HuH-7.5 (cell line): ENCODE measurements around the gene CCDC13.

Experiments used
- DNase-seq: peaks from one replicate; pipeline ENCODE4 v3.0.0; 2011; ENCODE audit warnings: low spot score

The CCDC13 gene

DNA sequence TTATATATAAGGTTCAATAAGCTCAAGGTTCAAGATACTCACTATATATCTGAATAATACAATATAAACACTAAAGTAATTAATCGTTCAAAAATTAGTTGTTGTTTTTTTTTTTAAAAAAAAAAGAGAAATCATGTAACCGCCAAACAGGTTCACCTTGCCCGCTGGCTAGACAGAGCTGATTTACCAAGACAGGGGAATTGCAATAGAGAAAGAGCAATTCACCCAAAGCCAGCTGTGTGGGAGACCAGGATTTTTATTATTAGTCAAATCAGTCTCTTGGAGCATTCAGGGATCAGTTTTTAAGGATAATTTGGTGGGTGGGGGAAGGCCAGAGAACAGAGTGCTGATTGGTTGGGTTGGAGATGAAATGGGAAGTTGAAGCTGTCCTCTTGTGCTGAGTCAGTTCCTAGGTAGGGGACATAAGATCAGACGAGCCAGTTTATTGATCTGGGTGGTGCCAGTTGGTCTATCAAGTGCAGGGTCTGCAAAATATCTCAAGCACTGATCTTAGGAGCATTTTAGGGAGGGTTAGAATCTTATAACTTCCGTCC is 23.4 kb upstream of the CCDC13 start:
- DNase-seq = no peak

DNA sequence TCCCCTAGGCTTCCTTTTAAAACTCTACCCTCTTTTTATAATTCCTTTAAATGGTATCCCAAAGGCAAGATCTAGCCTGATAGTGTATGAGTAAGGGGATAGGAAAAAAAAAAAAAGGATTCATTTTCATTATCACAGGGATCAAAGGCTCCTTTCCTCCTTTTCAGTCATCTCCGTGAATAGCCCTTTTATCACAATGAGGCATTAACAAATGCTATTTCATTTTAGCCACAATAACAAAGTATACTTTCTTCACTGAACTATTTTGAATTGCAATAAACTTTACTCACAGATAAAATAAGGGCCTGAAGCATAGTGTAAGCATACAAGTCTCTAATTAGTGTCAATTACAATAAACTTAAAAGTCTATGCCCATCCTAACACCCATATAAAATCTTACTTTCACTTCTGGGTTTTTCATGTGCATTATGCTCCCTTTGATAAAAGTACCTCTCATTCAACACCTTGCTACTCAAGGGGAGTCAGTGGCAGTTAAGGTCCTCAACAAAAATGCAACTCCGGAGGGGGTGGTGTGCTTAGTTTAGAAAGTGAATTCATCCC is 22.6 kb upstream of the CCDC13 start:
- DNase-seq = no peak

GRCh38 chr3:42790714-42791229 is 17.7 kb upstream of the CCDC13 start:
- no peak for DNase-seq

DNA sequence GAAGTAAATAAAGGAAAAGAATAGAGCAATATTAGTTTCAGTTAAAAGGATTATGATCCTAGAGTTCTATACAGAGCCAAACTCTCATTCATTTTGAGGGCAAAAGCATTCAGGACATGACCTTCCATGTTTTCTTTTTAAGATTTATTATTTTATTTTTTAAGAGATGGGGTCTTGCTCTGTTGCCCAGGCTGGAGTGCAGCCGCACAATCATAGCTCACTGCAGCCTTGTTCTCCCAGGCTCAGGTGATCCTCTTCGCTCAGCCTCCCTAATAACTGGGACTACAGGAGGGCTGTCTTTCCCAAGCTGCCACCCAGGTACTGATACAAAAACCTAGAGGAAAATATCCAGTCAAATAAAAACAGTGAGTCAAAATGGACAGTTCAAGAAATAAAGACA is 13.6 kb upstream of the CCDC13 start:
- no peak for DNase-seq

DNA sequence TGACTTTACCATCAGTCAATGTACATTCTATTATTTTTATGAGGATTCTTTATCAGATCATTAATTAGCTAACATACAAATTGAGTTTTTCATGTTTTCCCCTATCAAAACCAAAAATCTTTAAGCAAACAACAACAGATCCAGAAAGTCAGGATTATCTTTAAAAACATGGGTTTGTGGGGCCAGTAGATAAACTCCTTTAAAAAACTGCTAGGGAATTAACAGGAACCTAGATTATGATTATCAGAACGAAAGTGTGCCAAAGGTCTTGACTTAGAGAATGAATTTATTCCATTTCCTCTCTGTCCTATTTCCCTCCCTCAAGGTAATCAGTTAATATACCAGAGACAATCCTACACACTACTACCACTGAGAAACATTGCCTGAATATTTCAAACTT is 13.2 kb upstream of the CCDC13 start:
- DNase-seq = no peak

DNA sequence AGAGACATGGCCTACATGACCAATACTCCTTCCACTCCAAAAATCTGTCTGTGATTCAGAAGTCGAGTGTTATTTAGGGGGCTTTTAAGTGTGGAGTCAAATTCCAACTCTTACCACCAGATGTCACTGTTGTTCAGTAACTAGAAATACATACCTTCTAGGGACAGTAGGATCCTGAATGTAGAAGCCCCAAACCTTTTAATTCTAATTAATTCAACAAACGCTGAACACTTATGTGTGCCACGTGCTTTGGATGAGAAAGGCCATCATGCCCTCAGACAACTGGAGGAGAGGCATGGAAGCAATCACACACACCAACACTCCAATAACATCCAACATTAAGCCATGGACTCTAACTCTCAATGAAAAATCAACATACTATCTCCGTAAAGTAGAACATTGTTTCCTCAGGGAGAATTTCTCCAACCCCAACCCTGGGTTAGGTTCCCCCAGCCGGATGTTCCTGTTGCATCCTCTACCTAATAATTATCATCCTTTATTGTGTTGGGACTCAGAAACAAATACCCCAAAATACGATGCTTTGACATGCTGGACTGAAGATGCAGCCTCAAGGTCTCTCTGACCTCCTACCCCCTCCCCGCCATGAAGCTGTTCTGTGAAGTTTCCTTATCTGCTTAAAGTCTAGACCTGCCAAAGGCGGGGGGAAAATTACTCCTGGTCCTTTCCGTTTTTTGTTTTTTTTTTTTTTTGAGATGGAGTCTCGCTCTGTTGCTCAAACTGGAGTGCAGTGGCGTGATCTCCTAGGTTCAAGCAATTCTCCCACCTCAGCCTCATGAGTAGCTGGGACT is 8.0 kb upstream of the CCDC13 start:
- peak; percentile 70 for DNase-seq

GRCh38 chr3:42780398-42780797 is 7.3 kb upstream of the CCDC13 start:
- no peak for DNase-seq

DNA sequence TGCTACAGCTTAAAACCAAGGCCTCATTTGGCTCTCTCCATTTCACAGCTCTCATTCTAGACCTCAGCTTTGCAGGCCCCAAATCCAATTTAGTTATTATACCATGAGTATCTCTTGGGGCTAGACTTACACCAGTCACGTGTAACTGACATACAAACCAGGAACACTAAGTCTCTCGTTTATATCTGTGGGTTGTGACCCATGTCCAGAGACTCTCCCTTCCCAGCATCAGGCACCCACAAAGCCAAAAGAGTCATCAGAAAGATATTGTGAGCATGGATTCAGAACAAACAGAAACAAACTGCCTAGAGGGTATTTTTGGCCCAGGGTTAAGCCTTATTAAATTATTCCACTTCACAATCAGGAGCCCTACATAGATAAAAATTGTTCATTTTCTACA is 5.6 kb upstream of the CCDC13 start:
- no peak for DNase-seq

DNA sequence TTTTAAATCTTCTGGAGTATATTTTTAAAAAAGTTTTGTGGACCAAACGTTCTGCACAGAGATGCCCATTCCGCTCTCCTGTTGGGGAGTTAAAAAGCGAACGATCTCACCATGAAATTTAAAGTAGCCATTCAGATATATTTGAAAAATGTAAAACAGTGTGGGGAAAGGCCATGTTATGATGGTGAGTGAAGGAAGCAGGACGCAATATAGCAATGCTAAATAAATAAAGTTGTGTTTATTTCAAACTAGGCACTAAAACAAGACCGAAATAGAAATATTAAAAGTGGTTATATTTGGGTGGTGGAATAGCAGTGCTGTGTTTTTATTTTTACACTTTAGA is 327 bp upstream of the CCDC13 start:
- no peak for DNase-seq

- DNase-seq = no peak
Measured at GRCh38 chr3:42771271-42771670, 1.8 kb downstream of the CCDC13 start.

GRCh38 chr3:42769477-42770131 is 3.4 kb downstream of the CCDC13 start:
- no peak for DNase-seq

- no peak for DNase-seq
Measured at GRCh38 chr3:42764561-42765295, 8.3 kb downstream of the CCDC13 start.

DNA sequence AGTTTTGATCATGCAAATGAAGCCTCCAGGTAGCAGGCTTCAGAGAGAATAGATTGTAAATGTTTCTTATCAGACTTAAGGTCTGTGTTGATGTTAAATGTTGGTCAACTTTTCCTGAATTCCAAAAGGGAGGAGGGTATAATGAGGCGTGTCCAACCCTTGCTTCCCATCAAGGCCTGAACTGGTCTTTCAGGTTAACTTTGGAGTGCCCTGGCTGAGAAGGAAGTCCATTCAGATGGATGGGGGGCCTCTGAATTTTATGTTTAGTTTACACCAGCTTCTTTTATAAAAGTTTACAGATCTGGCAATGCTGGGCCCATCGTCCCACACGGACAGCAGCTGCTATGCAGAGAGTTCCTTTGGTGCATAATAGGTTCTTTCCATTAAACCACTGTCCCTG is 8.9 kb downstream of the CCDC13 start:
- no peak for DNase-seq

DNA sequence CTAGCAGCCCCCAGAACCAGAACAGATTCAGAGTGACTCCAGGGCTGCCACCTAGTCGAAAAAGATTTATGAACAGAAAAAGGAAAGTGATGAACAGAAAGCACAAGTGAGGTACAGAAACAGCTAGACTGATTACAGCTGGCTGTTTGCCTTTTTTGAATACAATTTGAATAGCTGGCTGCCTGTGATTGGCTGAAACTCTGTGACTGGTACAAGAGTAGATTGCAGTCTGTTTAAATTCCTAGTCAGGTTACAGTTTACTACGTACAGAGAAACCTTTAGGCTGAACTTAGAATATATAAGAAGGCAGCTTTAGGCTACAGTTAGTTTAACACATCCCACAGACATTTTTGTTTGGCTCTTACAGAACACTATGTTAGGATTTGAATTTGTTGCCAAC is 10.0 kb downstream of the CCDC13 start:
- DNase-seq = no peak

DNA sequence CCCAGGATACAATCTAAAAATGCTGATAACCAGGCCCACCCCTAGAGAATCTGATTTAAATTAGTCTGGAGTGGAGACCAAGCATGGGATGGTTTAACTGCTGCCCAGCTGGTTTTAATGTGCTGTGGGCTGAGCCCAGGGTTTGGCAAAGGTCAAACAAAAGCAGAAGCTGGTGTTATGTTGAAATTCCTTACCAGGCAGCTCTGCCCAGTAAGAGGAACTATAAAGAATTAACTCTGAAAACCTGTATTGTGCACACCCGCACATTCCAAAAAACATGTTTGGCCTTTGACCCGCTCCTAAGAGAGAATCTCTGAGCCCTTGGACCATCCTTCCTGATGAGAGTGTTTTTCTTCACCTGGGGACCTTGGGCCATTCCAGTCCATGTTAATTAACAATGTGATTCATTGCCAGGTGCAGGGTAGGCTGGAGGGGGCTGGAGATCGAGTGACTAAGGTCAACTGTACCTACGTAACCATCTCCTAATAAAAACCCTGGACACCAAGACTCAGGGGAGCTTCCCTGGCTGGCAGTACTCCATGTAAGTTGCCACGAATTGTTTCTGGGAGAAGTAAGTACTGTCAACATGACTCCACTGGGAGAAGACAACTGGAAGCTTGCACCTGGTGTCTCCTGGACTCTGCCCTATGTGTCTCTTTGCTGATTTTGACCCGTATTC is 10.9 kb downstream of the CCDC13 start:
- DNase-seq = no peak

DNA sequence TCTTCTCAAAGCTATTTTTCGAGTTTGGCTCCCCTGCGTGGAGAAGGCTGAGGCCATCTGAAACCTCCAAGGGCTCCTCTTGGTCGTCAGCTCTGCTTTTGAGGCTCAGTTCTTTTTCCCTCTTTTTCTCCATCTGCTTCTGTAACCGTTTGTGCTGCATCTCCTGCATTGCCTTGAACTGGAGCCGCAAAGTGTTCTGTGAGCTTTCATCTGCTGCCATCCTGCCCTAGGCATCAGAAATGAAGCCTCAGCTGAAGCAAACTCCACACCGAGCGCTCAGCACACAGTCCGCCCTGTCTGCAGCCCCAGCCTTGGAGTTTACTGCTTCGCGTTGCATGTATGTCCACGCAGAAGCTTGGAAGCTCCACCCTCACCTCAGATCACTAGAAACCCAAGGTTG is 14.9 kb downstream of the CCDC13 start:
- DNase-seq = no peak

GRCh38 chr3:42756681-42757213 is 16.3 kb downstream of the CCDC13 start:
- no peak for DNase-seq

- peak; percentile 52 for DNase-seq
Measured at GRCh38 chr3:42755681-42756578, 17.1 kb downstream of the CCDC13 start.

DNA sequence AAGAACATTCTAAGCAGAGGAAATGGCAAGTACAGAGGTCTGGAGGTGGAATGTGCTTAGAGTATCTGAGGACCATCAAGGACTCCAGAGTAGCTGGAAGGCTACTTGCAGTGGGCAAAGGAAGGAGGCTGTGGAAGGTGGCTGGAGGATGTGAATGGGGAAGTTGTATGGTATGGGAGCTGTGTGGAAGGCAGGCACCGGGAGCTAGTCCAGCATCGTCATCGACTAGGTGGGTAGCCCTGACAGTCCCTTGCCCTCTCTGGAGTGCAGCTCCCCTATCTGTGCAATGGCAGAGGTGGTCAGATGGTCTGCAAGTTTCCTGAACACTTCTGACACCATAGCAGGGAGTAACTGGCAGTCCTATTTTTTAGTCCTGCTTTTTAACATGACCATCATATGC is 19.3 kb downstream of the CCDC13 start:
- no peak for DNase-seq

- DNase-seq = no peak
Measured at GRCh38 chr3:42752961-42753360, 20.1 kb downstream of the CCDC13 start.
